ENCODE results near the gene THSD7A. TPM values are rescaled to one million over a fixed set of nuclear protein-coding genes. Genes with fewer than 3 reads are reported as not detected.

Gene THSD7A, protein sequence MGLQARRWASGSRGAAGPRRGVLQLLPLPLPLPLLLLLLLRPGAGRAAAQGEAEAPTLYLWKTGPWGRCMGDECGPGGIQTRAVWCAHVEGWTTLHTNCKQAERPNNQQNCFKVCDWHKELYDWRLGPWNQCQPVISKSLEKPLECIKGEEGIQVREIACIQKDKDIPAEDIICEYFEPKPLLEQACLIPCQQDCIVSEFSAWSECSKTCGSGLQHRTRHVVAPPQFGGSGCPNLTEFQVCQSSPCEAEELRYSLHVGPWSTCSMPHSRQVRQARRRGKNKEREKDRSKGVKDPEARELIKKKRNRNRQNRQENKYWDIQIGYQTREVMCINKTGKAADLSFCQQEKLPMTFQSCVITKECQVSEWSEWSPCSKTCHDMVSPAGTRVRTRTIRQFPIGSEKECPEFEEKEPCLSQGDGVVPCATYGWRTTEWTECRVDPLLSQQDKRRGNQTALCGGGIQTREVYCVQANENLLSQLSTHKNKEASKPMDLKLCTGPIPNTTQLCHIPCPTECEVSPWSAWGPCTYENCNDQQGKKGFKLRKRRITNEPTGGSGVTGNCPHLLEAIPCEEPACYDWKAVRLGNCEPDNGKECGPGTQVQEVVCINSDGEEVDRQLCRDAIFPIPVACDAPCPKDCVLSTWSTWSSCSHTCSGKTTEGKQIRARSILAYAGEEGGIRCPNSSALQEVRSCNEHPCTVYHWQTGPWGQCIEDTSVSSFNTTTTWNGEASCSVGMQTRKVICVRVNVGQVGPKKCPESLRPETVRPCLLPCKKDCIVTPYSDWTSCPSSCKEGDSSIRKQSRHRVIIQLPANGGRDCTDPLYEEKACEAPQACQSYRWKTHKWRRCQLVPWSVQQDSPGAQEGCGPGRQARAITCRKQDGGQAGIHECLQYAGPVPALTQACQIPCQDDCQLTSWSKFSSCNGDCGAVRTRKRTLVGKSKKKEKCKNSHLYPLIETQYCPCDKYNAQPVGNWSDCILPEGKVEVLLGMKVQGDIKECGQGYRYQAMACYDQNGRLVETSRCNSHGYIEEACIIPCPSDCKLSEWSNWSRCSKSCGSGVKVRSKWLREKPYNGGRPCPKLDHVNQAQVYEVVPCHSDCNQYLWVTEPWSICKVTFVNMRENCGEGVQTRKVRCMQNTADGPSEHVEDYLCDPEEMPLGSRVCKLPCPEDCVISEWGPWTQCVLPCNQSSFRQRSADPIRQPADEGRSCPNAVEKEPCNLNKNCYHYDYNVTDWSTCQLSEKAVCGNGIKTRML (N-terminal part only)
- 1.1 TPM for polyA plus RNA-seq (2013)

DNA sequence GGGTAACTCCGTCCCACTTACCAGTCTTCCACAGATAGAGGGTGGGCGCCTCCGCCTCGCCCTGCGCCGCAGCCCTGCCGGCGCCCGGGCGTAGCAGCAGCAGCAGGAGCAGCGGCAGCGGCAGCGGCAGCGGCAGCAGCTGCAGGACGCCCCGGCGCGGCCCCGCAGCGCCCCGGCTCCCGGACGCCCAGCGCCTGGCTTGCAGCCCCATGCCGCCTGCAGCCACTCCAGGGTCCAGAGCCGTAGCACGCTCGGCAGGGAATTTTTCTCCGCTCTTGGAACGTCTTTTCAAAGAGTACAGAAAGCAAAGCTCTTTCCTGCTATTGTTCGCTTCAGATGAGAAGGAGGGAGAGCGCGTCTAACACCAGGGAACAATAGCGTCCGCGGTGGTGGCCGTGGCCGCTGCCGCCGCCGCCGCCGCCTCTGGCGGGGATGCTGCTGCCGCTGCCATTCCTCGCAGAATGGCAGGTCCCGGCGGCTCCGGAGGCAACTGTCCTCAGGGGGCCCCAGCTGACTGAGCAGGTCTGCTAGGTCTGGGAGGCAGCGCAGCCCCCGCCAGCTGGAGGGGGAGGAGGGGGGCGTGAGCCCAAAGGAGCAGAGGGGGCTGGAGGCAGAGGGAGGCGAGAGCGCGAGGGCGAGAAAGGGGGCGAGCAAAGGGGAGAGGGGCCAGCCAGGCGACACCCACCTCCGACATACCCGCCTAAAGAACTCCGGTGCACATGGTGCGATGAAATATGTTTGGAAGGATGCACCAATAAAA lies at the start of gene THSD7A:
THSD7A (minus strand) TSS at position 463 of the 760 bp plus-strand sequence; CDS start at position 211, 252 bp downstream.
- ChIA-PET POLR2A (interaction anchor here (0.7 kb wide), 1 partner anchor 249 kb away, joined by 3 read pairs; no protein-coding TSS in a partner anchor), CTCF (interaction anchor here (1.3 kb wide), 1 partner anchor 413 kb away, joined by 3 read pairs; no protein-coding TSS in a partner anchor)
- no peak within 1 kb of the TSS for H3K27ac ChIP-seq (ENCODE audit: insufficient read depth in 1 of 2, low read depth in 1 of 2, low read length in 2 of 2, poor library complexity in 1 of 2, severe bottlenecking in 2 of 2)
- 0% methylated on average over 48 of the region's 62 CpGs for WGBS (ENCODE audit: insufficient coverage)
- peak; percentile 48 to 80 (median 61) for DNase-seq
- H3K27me3 ChIP-seq (replicated peaks in 2 of 5; ENCODE audit: control insufficient read depth in 4 of 5, insufficient read depth in 5 of 5, low read length in 4 of 5): peaks cover 0 to 11% (median 0%) of the 10 kb centered on the region in 5 experiments
- peaks cover 18 to 28% (median 23%) of the 10 kb centered on the region in 4 experiments for H3K4me1 ChIP-seq (ENCODE audit: control extremely low read depth in 1 of 4, control insufficient read depth in 4 of 4, insufficient read depth in 4 of 4, low read length in 3 of 4)
- no peaks in the 10 kb centered on the region for H3K36me3 ChIP-seq (ENCODE audit: control insufficient read depth in 4 of 4, insufficient read depth in 4 of 4, low read length in 3 of 4)
- peaks cover 0 to 3% (median 0%) of the 10 kb centered on the region in 5 experiments for H3K9me3 ChIP-seq (ENCODE audit: control extremely low read depth in 1 of 5, control insufficient read depth in 4 of 5, insufficient read depth in 2 of 5, low read depth in 1 of 5, low read length in 4 of 5)
- H3K4me3 ChIP-seq (ENCODE audit: control insufficient read depth in 1 of 7, extremely low read depth in 1 of 7, insufficient read depth in 4 of 7, low read depth in 2 of 7, low read length in 6 of 7): peak within 1 kb of the TSS; percentile 58 to 95 (median 81)

DNA sequence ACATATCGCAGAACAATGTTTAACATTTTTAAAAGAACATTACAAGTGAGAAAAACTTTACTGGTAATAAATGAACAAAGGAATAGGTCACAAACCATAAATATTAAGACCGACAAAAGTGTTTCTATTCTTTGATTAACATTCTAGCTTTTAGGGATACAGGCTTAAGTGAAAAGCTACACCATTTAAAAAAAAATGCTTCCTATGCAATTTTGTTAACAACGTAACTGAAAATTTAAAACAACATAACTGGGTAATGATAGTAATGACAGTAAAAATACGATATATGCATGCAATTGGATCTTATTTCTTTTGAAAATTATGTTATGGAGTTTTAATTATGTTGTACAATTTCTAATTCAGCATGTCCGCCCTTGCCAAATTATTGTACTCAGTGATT lies 49.7 kb upstream of the THSD7A start:
- no peak overlapping the region for H3K4me3 ChIP-seq (ENCODE audit: control insufficient read depth in 1 of 7, extremely low read depth in 1 of 7, insufficient read depth in 4 of 7, low read depth in 2 of 7, low read length in 6 of 7)
- ChIA-PET CTCF (no interaction called here), POLR2A (no interaction called here)
- no peak for DNase-seq
- H3K36me3 ChIP-seq (ENCODE audit: control insufficient read depth in 4 of 4, insufficient read depth in 4 of 4, low read length in 3 of 4): no peaks in the 10 kb centered on the region
- H3K4me1 ChIP-seq (ENCODE audit: control extremely low read depth in 1 of 4, control insufficient read depth in 4 of 4, insufficient read depth in 4 of 4, low read length in 3 of 4): no peaks in the 10 kb centered on the region
- WGBS (ENCODE audit: insufficient coverage): no CpG with 5 or more reads among the region's 5 CpGs
- H3K27ac ChIP-seq (ENCODE audit: insufficient read depth in 1 of 2, low read depth in 1 of 2, low read length in 2 of 2, poor library complexity in 1 of 2, severe bottlenecking in 2 of 2): no peak overlapping the region
- no peaks in the 10 kb centered on the region for H3K9me3 ChIP-seq (ENCODE audit: control extremely low read depth in 1 of 5, control insufficient read depth in 4 of 5, insufficient read depth in 2 of 5, low read depth in 1 of 5, low read length in 4 of 5)
- no peaks in the 10 kb centered on the region for H3K27me3 ChIP-seq (replicated peaks in 2 of 5; ENCODE audit: control insufficient read depth in 4 of 5, insufficient read depth in 5 of 5, low read length in 4 of 5)

DNA sequence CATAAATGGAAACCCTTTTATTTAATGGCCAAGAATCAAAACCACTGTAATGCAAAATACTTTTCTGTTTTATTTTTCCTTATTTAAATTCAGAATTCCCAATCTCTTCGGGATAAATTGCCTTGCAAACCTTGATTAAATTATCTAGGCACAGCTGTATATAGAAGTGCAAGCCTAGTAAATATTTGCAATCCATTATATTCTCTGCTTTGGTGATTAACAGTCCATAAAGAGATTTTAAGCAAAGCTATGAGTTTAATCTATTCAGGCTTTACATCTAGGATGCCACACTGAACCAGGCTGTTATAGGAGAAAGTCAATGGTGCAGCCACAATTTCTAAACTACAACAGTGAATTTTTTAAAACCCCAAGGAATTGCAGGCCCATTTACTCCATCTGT lies 43.6 kb upstream of the THSD7A start:
- Histone ChIP-seq H3K4me3 (ENCODE audit: control insufficient read depth in 1 of 7, extremely low read depth in 1 of 7, insufficient read depth in 4 of 7, low read depth in 2 of 7, low read length in 6 of 7) (no peak overlapping the region), H3K9me3 (ENCODE audit: control extremely low read depth in 1 of 5, control insufficient read depth in 4 of 5, insufficient read depth in 2 of 5, low read depth in 1 of 5, low read length in 4 of 5) (no peaks in the 10 kb centered on the region), H3K27me3 (replicated peaks in 2 of 5; ENCODE audit: control insufficient read depth in 4 of 5, insufficient read depth in 5 of 5, low read length in 4 of 5) (no peaks in the 10 kb centered on the region), H3K36me3 (ENCODE audit: control insufficient read depth in 4 of 4, insufficient read depth in 4 of 4, low read length in 3 of 4) (no peaks in the 10 kb centered on the region), H3K27ac (ENCODE audit: insufficient read depth in 1 of 2, low read depth in 1 of 2, low read length in 2 of 2, poor library complexity in 1 of 2, severe bottlenecking in 2 of 2) (no peak overlapping the region), H3K4me1 (ENCODE audit: control extremely low read depth in 1 of 4, control insufficient read depth in 4 of 4, insufficient read depth in 4 of 4, low read length in 3 of 4) (no peaks in the 10 kb centered on the region)
- ChIA-PET POLR2A (no interaction called here), CTCF (no interaction called here)
- DNase-seq: no peak
- no CpG with 5 or more reads among the region's 1 CpG for WGBS (ENCODE audit: insufficient coverage)

DNA sequence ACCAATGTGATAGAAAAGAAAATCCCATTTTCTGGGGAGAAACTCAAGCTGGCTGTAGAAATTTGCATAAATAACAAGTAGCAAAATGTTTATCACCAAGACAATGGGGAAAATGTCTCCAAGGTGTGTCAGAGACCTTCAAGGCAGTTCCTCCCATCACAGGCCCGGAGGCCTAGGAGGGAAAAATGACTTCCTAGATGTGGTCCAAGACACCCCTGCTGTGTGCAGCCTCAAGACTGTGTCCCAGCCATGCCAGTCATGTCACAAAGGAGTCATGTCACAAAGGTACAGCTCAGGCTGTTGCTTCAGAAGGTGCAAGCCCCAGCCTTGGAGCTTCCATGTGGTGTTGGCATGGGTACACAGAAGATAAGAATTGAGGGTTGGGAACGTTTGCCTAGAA lies 33.7 kb upstream of the THSD7A start:
- CTCF ChIA-PET: no interaction called here

DNA sequence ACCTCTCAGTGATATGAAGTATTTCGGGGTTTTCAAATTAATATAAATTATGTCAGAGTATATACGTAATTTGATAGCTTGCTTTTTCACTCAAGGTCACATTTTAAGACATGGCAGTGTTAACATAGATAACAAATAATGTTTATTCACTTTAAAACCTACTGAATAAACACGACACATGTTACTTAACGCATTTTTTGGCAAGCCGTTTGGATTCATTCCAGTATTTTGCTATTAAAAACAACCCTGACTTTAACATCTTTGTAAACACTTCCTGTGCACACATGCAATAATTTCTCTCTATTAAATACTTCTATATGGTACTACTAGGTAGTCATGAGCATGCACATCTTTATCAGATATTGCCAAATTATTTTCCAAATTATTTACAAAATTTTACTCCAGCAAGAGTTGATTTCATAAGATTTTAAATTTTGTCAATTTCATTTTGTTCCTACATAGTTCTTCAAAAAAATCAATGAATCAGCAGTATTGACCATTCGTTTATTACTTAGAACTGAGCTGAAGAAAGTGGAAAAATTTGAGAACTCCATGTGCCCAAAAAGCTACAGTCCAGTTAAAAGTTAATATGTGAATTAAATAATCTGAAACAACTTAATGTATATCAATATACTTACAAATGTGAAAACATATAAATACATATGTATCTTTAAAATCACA lies 26.8 kb upstream of the THSD7A start:
- H3K4me1 ChIP-seq (ENCODE audit: control extremely low read depth in 1 of 4, control insufficient read depth in 4 of 4, insufficient read depth in 4 of 4, low read length in 3 of 4): no peaks in the 10 kb centered on the region
- H3K36me3 ChIP-seq (ENCODE audit: control insufficient read depth in 4 of 4, insufficient read depth in 4 of 4, low read length in 3 of 4): no peaks in the 10 kb centered on the region
- H3K9me3 ChIP-seq (ENCODE audit: control extremely low read depth in 1 of 5, control insufficient read depth in 4 of 5, insufficient read depth in 2 of 5, low read depth in 1 of 5, low read length in 4 of 5): no peaks in the 10 kb centered on the region
- no peak overlapping the region for H3K27ac ChIP-seq (ENCODE audit: insufficient read depth in 1 of 2, low read depth in 1 of 2, low read length in 2 of 2, poor library complexity in 1 of 2, severe bottlenecking in 2 of 2)
- DNase-seq: no peak
- POLR2A ChIA-PET: no interaction called here
- no peaks in the 10 kb centered on the region for H3K27me3 ChIP-seq (replicated peaks in 2 of 5; ENCODE audit: control insufficient read depth in 4 of 5, insufficient read depth in 5 of 5, low read length in 4 of 5)
- CTCF ChIA-PET: no interaction called here
- H3K4me3 ChIP-seq (ENCODE audit: control insufficient read depth in 1 of 7, extremely low read depth in 1 of 7, insufficient read depth in 4 of 7, low read depth in 2 of 7, low read length in 6 of 7): no peak overlapping the region
- WGBS (ENCODE audit: insufficient coverage): 100% methylated on average over 3 of the region's 6 CpGs

More for the DNA sequence above, 33.7 kb upstream of the THSD7A start:
- Histone ChIP-seq H3K4me3 (ENCODE audit: control insufficient read depth in 1 of 7, extremely low read depth in 1 of 7, insufficient read depth in 4 of 7, low read depth in 2 of 7, low read length in 6 of 7) (no peak overlapping the region), H3K36me3 (ENCODE audit: control insufficient read depth in 4 of 4, insufficient read depth in 4 of 4, low read length in 3 of 4) (no peaks in the 10 kb centered on the region), H3K9me3 (ENCODE audit: control extremely low read depth in 1 of 5, control insufficient read depth in 4 of 5, insufficient read depth in 2 of 5, low read depth in 1 of 5, low read length in 4 of 5) (peaks cover 0 to 11% (median 4%) of the 10 kb centered on the region in 5 experiments), H3K27ac (ENCODE audit: insufficient read depth in 1 of 2, low read depth in 1 of 2, low read length in 2 of 2, poor library complexity in 1 of 2, severe bottlenecking in 2 of 2) (no peak overlapping the region), H3K4me1 (ENCODE audit: control extremely low read depth in 1 of 4, control insufficient read depth in 4 of 4, insufficient read depth in 4 of 4, low read length in 3 of 4) (no peaks in the 10 kb centered on the region), H3K27me3 (replicated peaks in 2 of 5; ENCODE audit: control insufficient read depth in 4 of 5, insufficient read depth in 5 of 5, low read length in 4 of 5) (no peaks in the 10 kb centered on the region)
- POLR2A ChIA-PET: no interaction called here
- 88% methylated on average over 2 of the region's 2 CpGs for WGBS (ENCODE audit: insufficient coverage)
- no peak for DNase-seq

DNA sequence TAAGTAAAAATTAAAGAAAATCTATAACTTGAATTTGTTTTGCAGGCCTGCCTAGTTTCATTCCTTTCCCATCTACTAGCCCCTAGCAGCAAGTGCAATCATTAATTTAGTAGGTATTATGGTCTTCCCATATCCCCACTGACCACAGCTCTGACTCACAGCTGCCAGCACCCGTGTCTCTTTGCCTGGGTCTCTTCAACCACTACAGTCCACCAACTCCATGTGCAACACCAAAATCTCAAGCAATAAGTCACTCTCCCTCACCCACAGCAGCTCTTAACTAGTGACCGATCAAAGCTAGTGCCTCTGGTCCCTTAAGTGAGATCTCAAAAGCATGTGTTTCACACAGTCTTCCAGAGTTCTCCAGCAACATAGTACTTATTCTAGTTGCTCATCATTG lies 26.0 kb upstream of the THSD7A start:
- ChIA-PET POLR2A (interaction anchor here (0.6 kb wide), 1 partner anchor 754 kb away, joined by 4 read pairs; no protein-coding TSS in a partner anchor), CTCF (no interaction called here)
- H3K27ac ChIP-seq (ENCODE audit: insufficient read depth in 1 of 2, low read depth in 1 of 2, low read length in 2 of 2, poor library complexity in 1 of 2, severe bottlenecking in 2 of 2): no peak overlapping the region
- no peaks in the 10 kb centered on the region for H3K9me3 ChIP-seq (ENCODE audit: control extremely low read depth in 1 of 5, control insufficient read depth in 4 of 5, insufficient read depth in 2 of 5, low read depth in 1 of 5, low read length in 4 of 5)
- H3K4me3 ChIP-seq (ENCODE audit: control insufficient read depth in 1 of 7, extremely low read depth in 1 of 7, insufficient read depth in 4 of 7, low read depth in 2 of 7, low read length in 6 of 7): no peak overlapping the region
- no peaks in the 10 kb centered on the region for H3K36me3 ChIP-seq (ENCODE audit: control insufficient read depth in 4 of 4, insufficient read depth in 4 of 4, low read length in 3 of 4)
- 96% methylated on average over 2 of the region's 2 CpGs for WGBS (ENCODE audit: insufficient coverage)
- H3K27me3 ChIP-seq (replicated peaks in 2 of 5; ENCODE audit: control insufficient read depth in 4 of 5, insufficient read depth in 5 of 5, low read length in 4 of 5): no peaks in the 10 kb centered on the region
- no peaks in the 10 kb centered on the region for H3K4me1 ChIP-seq (ENCODE audit: control extremely low read depth in 1 of 4, control insufficient read depth in 4 of 4, insufficient read depth in 4 of 4, low read length in 3 of 4)
- DNase-seq: no peak

Data from common myeloid progenitor, CD34-positive (primary cell).